Liver (tissue), 3 donors: ENCODE data around the gene NEK2.
"Not testable (repeated sequence)": the region's sequence is repeated elsewhere in the genome, so short reads cannot be mapped to it uniquely, and the experiment has no call there.

Source experiments
- HNF4G ChIP-seq: IDR thresholded peaks from 2 replicates; pipeline ENCODE4 v1.6.1; 2016; ENCODE audit warnings: antibody characterized with exemption
- RAD21 ChIP-seq, 2 donors: IDR thresholded peaks; 2 replicates each; pipeline ENCODE4 v1.6.1; 2016; ENCODE audit warnings: antibody characterized with exemption in 2 of 2, mild to moderate bottlenecking in 2 of 2
- SP1 ChIP-seq: IDR thresholded peaks from 2 replicates; pipeline ENCODE4 v1.6.1; 2018; ENCODE audit warnings: antibody characterized with exemption, mild to moderate bottlenecking
- YY1 ChIP-seq: IDR thresholded peaks from 2 replicates; pipeline ENCODE4 v1.6.1; 2016; ENCODE audit warnings: antibody characterized with exemption, mild to moderate bottlenecking
- TF ChIP-seq, protein P1 (sequence below): fragments of 150-350 bp; IDR thresholded peaks from 2 replicates; pipeline ENCODE4 v1.5.1; 2017; ENCODE audit warnings: improper control_type of control experiment, low read depth, low read length; ENCODE audit not compliant: missing input control
- donor health status: healthy.
- donor health status: healthy.

DNA sequence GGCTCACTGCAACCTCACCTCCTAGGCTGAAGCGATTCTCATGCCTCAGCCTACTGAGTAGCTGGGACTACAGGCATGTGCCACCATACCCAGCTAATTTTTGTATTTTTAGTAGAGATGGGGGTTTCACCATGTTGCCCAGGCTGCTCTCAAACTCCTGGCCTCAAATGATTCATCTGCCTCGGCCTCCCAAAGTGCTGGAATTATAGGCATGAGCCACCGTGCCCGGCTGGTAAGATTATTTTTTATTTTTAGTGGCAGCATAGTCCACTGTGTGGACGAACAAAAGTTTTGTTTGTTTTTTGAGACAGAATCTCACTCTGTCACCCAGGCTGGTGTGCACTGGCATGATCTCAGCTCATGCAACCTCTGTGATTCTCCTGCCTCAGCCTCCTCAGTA lies 29.8 kb downstream of the NEK2 start:
- TF ChIP-seq, protein P1, sequence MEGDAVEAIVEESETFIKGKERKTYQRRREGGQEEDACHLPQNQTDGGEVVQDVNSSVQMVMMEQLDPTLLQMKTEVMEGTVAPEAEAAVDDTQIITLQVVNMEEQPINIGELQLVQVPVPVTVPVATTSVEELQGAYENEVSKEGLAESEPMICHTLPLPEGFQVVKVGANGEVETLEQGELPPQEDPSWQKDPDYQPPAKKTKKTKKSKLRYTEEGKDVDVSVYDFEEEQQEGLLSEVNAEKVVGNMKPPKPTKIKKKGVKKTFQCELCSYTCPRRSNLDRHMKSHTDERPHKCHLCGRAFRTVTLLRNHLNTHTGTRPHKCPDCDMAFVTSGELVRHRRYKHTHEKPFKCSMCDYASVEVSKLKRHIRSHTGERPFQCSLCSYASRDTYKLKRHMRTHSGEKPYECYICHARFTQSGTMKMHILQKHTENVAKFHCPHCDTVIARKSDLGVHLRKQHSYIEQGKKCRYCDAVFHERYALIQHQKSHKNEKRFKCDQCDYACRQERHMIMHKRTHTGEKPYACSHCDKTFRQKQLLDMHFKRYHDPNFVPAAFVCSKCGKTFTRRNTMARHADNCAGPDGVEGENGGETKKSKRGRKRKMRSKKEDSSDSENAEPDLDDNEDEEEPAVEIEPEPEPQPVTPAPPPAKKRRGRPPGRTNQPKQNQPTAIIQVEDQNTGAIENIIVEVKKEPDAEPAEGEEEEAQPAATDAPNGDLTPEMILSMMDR = not testable (repeated sequence)
- TF ChIP-seq SP1; HNF4G; YY1; RAD21 (IDR thresholded peaks at IDR 0.05): not testable (repeated sequence)
